ENCODE measurements around the gene CABP4. TPM values are rescaled to one million over a fixed set of nuclear protein-coding genes. Genes with fewer than 3 reads are reported as not detected.
A peak's percentile ranks its signal among the peaks of the same experiment; 100 is the strongest.

Gene CABP4
- total RNA-seq (2014; rRNA removed; shearing (Covaris generic)), result 0.06 and 0.15 TPM in 2 replicates

DNA sequence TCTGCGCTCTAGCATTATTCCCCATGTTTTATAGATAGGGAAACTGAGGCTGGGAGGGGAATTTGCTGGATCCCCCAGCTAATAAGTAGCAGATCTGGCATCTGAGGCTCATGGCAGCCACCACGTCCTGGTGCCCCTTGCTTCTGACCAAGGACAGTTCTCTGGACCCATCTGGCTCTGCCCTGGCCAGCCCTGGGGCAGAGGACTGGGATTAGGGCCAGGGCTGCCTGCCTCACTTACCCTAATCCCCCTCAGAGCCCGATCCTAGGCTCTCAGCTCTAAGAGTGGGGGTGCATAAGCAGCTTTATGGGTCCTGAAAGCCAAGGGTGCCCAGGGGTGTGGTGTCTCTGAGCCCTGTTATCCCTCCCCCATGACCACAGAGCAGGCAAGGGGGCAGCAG, at the start of gene CABP4:
Gene CABP4 (plus strand): TSS at position 301 of the 400 bp plus-strand sequence. CDS start 70 bp downstream, at position 371.
- DNase-seq (ENCODE audit: low read depth), result no peak

DNA sequence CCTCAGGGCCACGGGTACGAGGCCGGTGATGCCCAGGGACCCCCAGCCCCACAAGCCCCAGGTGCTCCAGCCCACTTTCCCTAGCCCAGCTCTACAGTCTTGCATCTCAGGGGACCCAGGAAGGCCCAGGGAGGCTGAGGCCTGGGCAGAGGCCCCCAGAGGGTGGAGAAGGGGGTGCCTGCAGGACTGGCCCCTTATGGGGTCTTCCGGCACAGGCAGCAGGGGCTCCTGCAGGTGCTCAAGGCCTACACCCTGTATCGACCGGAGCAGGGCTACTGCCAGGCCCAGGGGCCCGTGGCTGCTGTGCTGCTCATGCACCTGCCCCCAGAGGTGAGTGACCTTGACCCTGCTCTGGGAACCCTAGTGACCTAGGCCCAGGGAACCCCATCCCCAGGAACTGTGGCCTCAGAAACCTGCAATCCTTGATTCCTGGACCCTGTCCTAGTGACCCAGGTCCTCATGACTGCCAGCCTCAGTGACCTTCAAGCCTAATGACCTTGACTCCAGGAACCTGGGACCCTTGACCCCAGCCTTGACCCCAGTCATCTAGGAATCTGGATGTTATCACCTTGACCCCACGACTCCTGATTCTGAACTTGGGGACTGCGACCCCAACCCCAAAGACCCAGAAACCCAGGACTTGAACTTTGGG, 49.3 kb upstream of the CABP4 start:
- DNase-seq (ENCODE audit: low read depth), result no peak

DNA sequence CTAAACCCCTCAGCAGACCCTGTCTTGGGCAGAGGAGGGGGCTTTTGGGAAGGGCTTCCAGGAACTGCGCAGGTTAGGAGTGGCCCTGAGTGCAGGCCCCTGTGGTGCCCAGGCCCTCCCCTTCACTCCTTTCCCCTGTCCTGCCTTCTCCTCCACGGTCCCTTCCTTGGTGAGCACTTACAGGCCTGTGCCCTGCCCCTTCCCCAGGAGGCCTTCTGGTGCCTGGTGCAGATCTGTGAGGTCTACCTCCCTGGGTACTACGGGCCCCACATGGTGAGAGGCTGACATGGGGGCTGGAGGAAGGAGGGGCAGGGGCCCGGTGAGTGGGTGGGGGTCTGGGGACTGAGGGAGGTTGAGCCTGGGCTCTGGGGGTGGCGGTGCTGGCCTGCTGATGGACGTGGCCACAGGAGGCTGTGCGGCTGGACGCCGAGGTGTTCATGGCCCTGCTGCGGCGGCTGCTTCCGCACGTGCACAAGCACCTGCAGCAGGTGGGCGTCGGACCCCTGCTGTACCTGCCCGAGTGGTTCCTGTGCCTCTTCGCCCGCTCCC, 48.7 kb upstream of the CABP4 start:
- no peak for DNase-seq (ENCODE audit: low read depth)

DNA sequence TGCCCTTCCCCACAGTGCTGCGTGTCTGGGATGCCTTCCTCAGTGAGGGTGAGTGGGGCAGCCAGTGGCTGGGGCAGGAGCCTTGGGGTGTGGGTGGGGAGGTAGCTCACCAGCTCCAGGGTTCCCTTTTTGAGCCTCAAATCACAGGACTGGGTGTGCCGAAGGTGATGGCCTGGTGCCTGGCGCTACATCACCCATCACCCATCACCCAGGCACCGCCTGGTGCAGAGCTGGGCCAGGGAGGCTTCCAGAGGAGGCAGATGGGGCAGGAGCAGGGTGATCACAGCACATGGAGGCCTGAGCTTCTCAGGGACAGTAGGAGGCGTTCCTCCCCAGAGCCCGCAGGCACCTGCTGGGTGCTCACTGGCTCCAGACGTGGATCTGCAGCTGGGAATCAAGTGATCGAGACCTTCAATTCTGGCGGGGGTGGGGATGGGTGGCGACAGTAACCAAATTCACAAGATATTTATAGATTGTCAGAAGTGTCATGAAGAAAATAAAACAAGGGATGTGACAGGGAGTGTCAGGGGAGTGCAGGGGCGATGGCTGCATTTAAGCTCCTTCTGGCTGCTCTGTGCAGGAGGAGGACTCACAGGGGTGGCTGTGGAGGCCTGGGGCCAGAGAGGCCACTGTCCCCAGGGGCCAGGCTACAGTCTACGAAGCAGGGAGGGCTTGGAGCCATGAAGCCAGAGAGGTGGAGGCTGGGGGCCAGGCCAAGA, 48.0 kb upstream of the CABP4 start:
- no peak for DNase-seq (ENCODE audit: low read depth)

DNA sequence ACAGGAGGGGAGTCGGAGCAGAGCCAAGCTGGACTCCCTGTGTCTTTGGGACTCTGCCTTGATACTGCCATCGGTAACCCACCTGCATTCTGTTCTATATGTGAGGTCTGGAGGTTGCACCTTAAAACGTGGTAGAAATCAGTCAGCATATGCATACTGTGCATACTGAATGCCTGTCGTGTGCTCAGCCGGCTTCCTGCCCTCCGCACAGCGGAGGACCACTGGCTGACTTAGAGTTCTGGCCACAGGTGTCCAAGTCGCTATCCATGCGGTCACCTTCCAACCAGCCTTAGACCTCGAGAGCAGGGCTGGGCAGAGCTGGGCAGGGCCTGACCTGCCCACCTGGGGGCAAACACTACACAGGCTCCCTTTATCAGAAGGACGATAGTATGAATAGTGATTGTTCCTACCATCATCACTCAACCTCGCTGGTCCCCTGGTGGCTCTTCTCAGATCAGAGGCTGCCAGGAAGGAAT, 47.4 kb upstream of the CABP4 start:
- no peak for DNase-seq (ENCODE audit: low read depth)

DNA sequence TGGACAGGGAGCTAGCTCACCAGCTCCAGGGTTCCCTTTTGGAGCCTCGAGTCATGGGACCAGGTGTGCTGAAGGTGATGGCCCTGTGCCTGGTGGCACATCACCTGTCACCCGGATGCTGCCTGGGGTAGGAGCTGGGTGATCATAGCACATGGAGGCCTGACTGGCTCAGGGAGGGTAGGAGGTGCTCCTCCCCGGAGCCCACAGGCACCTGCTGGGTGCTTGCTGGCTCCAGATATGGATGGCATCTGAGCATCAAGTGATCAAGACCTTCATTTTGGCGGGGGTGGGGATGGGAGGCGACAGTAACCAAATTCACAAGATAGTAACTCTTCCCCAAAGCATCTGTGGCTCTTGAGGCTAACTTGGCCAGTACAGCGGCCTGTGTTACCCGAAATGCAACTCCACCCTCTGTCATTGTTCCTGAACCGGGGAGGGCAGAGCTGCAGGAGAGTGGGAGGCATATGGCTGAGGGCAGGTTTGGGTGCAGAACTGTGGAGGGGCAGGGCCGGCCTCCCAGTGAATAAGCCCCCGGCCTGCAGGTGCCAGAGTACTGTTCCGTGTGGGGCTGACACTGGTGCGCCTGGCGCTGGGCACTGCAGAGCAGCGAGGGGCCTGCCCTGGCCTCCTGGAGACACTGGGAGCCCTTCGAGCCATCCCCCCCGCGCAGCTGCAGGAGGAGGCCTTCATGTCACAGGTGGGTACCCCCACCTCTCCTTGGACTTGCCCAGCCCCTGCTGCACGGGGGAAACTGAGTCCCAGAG, 46.5 kb upstream of the CABP4 start:
- DNase-seq (ENCODE audit: low read depth), result no peak

DNA sequence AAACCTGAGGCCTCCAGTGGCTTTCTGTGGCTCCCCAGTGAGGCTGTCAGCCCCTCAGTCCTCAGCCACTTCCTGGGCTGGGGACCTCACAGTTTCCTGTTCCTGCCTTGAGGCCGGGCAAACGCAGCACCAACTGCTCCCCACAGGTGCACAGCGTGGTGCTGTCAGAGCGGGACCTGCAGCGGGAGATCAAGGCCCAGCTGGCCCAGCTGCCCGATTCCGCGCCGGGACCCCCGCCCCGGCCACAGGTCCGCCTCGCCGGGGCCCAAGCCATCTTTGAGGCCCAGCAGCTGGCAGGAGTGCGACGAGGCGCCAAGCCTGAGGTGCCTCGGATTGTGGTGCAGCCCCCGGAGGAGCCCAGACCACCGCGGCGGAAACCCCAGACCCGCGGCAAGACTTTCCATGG, 45.9 kb upstream of the CABP4 start:
- DNase-seq (ENCODE audit: low read depth), result no peak

DNA sequence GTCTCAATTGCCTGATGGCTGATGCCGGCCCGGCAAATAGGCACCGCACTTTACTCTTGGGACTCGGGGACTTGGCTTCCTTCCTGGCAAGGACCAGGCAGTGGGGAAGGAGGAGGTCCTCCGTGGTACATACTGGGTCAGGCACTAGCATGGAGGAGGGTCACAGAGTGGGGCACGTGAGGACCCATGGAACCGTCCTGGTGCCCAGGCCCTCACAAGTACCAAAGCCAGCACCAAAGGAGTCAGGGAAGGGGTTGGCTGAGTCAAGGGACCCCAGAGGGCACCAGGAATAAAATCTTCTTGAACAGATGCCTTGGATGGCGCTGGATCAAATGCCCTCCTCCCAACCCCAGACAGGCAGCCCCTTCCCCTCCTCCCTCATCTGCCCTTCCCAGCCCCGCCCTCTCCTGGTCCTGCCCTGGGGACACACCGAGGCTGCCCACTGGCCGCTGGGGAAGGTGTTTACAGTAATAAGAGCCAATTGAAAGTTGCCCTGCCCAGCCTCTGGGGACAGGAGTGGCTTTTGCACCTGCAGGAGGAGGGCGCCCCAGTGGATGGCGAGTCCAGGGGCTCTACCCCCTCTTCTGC, 45.3 kb upstream of the CABP4 start:
- DNase-seq (ENCODE audit: low read depth), result no peak

DNA sequence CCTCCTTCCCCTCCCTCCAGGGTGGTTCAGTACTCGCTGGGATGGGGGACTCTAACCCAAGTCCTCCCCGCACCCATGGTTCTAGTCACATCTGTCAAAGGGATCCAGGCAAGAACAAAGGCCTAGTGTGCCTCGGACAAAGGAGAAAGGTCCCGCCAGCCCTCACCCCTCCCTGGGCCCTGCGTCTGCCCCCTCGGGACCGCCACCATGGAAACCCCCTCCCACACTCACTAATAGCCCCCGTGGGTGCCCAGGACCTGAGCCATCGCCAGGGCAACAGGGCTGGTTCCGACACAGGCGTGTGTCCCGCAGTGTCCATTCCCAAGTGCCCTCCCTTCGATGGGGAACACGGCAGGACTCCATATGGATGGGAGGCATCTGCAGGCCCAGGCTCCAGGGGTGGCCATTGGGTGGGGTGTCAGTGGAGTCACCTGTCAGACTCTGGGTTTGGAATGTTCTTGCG, 44.8 kb upstream of the CABP4 start:
- DNase-seq (ENCODE audit: low read depth), result no peak

DNA sequence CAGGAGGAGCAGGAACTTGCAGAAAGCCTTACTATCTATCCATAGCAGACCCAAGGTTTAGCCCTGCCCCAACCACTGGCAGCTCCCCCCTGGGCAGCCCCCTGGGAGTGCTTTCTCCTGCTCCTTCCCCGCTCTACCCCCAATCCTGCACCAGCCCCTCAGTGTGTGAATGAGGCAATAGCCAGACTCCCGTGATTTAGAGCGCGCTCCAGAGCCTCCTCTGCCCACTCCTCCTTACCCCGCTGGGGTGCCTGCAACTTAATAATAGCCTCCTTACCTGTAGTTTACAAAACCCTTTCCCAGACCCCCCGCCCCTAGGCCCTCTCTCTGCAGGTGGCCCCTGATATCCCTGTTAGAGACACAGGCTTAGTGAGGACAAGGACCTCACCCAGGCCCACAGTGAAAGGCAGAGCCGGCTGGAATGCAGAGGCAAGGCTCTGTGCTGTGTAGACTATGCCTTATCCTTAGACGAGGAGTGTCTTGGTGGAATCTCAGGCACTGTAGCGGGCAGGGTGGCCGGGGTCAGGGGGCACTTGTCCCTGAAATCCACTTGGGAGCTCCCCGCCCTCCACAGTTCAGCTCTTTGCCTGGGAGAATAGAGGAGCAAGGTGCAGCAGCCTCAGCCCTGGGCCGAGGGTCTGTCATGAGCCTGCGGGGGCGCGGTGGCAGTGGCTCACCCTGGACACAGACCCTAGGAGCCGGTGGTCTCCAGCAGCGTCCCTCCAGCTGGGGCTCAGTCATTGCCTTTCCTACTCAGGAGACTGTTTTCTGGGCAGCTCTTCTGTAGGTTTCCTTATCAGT, 44.0 kb upstream of the CABP4 start:
- DNase-seq (ENCODE audit: low read depth), result no peak

DNA sequence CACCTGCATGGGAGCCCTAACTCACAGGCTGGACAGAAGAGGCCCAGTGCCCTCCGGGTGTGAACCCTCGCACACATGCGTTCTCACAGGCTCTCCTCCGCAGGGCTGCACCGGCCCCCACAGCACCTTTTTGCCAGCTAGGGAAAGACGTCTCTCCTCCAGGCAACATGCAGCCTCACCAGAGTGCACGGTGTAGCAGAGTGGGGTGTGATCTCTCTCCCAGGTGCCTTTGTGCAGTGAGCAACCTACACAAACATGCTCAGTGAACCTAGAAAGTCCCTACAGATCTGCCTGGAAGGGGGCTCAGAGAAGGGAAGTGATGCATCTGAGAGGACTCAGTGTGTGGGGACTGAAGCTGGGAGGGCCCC, 43.4 kb upstream of the CABP4 start:
- no peak for DNase-seq (ENCODE audit: low read depth)

DNA sequence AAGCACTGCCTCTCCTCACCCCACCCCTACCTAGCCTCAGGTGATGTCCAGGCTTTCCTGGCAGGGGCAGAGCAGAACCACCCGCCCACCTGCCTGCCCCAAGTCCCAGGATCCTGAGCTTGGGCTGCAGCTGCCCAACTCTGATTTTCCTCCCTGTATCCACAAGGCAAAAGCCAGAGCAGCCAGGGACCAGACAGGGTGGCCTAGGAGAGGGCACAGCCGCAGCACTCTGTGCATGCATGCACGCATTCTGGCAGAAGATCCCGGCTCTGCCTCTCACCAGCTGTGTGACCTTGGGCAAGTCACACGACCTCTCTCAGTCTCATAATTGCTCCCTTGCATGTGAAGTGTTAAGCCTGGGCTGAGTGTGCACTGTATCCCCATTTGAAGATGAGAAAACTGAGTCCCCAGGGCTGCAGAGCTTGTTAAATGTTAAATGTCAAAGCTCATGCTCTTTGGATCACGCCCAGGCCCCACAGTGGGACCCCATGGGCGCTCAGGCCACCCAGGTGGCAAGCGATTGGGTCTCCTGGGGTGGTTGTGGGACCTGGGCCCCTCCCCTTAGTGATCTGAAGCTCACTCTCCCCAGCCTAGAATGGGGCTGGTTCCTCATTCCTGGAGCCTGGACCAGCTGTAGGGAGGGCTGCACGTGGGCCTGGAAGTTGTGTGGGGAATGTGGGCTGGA, 42.5 kb upstream of the CABP4 start:
- no peak for DNase-seq (ENCODE audit: low read depth)

DNA sequence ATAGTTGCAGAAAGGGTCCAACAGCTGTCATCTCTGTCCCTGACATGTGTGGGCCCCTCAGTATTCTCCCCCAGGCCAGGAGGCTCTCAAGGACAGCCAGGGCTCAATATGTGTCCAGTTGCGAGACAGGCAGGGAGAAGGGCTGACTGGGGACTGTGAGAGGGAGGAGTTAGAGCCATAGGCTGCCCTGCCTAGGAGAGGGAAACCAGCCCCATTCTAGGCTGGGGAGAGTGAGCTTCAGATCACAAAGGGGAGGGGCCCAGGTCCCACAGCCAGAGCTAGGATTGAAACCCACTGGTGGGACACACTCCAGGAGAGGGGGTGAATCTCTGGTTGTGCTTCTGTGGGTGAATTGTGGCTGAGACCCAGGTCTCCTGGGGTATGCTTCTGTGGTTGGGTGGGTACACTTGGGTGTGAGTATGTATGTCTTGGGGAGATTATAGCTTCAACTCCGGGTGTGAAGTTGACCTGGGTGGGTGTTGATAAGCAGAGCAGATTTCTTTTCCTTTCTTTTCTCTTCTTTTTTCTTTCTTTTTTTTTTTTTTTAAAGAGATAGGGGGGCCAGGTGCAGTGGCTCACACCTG, 41.8 kb upstream of the CABP4 start:
- no peak for DNase-seq (ENCODE audit: low read depth)

DNA sequence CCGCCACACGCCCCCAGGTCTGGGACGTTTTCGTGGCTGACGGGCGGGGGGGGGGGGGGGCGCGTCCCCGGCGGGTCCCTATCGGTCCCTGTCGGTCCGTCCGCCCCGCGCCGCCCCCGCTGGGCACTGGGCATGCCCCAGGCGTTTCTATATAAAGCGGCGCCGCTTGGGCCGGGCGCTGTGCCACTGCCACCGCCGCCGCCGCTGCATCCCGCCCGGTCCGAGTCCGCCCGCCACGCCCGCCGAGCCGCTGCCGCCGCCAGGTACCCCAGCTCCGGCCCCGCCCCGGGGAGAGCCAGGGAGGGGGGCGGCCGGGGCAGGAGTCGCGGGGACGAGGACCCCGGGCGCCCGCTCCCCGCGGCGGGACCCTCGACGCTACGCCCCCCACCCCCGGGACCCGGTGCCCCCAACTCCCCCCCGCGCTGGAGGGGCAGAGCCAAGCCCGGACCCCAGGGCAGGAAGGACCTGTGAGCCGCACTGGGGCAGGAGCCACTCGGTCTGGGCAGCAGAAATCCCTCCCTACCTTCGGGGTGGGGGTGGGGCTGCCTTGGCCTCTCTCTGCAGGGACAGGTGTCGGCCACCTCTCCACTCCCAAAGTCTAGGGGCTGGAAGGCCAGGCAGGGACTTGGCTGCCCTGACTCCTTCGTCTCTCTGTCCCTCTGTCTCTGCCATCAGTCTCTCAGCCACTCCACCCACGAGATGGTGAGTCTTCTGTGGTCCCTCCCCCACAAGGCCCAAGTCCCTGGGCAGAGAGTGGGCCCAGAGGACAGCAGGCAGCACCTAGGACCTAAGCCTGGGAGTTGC, 39.5 kb upstream of the CABP4 start, which contains the start of gene CARNS1:
Gene CARNS1 (plus strand): TSS at position 178 of the 804 bp plus-strand sequence. CDS start 522 bp downstream, at position 700.
- no peak for DNase-seq (ENCODE audit: low read depth)

DNA sequence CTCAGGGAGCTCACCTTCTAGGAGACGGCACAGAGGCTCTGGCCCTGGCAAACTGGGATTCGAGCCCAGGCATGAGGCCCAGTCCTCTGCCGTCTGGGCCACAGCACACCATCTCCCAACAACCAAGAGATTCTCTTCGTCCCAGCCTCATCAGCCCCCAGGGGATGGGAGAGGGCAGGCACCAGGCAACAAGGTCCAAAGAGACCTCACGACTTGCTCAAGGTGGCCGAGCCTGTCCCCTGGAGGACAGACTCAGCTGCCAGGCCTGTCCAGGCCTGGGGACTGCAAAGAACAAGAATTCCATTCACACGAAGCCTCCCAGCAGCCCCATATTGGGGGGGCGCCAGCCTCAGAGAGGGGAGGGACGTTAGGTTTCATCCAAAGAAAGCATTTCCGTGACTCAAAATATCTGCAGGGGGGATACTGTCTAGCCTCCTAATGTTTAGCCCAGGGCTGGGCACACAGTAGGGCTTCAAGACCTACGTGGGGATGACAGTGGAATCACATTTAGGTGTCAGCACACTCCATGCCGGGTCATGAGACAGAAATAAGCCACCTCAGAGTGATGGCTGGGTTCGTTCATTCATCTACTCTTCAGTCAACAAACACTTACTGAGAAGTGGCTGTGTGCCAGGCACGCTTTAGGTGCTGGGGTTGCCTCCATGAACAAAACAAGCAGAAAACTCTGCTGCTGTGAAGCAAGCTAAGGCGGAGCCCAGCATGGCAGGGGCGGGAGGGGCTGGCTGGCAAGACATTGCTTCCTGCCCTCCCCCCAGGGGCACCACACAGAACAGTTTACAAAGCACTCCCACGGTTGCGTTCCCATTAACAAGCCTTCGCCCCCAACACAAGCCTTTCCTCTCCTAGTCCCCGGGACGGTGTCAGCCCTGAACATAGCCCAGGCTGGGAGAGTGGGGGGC, 38.5 kb upstream of the CABP4 start:
- peak; percentile 57 for DNase-seq (ENCODE audit: low read depth)

DNA sequence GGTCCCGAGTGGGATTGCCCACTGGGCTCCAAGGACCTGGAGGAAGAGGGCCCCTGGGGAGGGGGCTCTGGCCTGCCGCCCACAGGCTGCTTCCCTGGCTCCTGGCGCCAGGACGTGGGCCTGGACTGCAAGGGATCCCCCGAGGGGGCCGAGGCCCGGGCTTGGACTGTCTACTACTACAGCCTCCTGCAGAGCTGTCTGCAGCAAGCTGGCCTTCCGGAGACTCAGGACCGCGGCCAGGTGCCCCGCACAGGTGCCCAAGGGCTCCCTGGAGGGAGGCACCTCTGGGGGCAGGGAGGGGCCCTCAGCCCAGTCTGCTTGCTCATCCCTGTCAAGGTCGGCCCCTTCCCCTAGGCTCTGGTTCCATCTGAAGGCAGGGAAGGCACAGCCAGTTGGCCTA, 37.7 kb upstream of the CABP4 start:
- DNase-seq (ENCODE audit: low read depth), result no peak

DNA sequence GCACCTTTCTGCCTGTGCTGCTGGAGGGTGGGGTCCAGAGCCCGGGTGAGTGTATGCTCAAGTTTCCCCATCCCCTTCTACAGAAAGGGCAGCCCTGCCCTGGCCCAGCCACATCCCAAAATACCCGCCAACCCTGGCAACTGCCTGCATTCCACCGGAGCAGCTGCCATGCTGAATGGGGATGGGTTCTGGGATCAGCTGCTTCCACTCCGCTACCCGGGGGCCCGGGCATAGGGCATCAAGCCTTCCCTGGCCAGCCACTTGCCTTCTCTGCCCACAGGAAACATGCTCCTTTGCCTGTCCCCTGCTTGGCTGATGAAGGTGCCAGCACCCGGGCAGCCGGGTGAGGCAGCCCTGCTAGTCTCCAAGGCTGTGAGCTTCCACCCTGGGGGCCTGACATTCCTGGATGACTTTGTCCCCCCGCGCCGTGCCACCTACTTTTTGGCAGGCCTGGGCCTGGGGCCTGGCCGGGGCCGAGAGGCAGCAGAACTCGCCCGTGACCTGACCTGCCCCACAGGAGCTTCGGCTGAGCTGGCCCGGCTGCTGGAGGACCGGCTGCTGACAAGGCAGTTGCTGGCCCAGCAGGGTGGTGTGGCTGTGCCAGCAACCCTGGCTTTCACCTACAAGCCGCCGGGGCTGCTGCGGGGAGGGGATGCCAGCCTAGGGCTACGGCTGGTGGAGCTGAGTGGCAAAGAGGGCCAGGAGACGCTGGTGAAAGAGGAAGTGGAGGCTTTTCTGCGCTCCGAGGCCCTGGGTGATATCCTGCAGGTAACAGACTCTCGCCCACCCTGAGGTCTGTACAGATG, 36.5 kb upstream of the CABP4 start:
- DNase-seq (ENCODE audit: low read depth), result no peak
